Activated T-helper 1 cell treated with anti-CD3 and anti-CD28 coated beads, Interleukin-2, amount 50 U/mL, for 16 hours (primary cell): Measurements from ENCODE around the gene LAMC1.
"Not testable (repeated sequence)": the region's sequence is repeated elsewhere in the genome, so short reads cannot be mapped to it uniquely, and the experiment has no call there.

Experiments
- DNase-seq, 2 donors: peaks; one replicate each; pipeline ENCODE4 v3.0.0-alpha.2; 2020; ENCODE audit warnings: low read depth in 1 of 2, low spot score in 1 of 2

LAMC1 gene

DNA sequence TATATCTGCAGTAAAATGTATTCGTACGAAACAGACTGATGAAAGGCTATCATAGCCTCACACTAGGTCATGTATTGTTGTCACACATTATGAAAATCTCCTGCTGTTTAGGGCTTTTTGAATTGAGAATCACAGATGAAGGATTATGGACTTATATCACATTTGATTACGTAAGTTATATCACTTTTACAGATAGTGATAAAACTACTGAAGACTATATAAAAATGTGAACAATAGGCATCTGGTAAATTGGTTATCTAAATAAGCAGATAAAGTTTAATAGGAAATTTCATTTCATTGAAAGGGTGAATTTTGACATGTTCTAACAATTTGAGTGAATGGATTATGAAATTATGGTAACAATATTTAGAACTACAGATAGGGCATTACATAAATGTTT is 20.0 kb downstream of the LAMC1 start:
- no peak for DNase-seq

DNA sequence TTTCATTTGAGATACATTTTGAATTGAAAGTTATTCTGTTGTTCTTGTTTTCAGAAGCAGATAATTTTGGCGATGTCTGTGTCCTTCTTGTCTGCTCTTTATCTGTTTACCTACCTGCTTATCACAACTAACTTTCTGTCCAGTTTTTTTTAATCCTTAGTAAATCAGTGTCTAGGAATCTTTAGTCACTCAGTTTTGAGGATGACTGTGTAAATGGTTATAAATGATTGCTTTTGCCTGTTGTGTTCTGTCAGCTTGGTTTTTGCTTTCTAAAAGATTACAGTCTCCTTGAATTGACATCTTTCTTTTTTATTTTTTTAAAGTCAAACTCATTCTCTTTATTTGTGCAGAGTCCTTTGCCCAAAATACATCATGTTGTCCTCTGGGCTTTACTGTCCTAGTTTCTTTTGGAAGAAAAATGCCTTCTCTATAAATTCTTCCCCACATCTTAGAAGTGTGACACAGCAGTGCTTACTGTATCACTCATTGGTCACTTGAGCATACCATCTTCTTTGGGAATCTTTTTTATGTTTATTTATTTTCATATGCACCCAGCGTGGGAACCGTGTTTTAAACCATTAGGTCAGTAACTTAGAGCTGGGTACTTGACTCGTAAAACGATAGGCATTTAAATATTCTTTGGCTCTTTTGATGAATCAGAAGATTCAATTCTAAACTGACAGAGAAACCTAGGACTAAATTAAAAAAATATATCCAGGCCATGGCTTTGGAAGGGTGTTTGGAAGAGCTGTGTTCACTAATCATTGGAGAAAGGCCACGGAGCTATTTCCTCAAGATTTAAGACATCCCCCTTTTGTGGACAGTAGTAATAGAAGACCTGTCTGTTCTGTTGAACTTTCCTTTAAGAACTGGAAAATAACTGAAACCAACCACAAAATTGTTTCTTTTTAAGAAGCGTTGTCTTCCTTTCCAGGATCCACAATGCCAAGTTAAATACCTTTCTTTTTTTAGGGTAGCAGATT is 20.9 kb downstream of the LAMC1 start:
- DNase-seq: no peak

DNA sequence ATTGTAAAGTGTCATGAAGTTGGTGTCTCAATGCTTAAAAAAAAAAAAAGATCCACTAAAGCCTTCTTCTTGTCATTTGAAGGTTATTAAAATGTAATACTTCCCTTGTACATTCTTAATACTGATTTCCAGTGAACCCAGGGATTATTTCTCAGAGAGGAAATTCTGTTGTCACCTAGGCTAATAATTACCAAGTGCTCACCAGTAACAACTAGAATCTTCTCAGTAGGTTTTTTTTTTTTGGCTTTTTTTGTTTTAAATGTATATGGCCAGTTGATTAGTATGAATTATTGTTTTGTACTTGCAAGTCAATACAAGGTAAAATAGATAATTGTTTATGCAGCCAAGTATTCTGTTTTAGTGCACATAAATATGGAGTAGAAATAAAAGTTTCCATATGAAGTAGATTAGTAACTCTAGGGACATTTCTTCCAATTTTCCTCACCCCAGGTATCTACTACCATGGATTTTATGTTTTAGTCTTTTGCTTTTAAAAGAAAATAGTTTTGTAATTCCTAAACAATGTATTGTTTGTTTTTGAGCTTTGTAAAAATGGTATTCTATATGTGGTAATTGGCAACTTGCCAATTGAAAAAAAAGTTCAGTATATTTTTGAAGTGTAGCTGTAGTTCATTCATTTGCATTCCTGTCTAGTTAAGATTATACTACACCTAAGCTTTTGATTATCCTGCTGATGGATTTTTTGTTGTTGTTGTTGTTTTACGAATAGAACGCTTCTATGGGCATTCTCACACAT is 21.9 kb downstream of the LAMC1 start:
- no peak for DNase-seq

GRCh38 chr1:183048087-183049085 is 25.2 kb downstream of the LAMC1 start:
- no peak for DNase-seq

GRCh38 chr1:183051546-183051945 is 28.3 kb downstream of the LAMC1 start:
- DNase-seq: no peak

GRCh38 chr1:183052861-183053260 is 29.6 kb downstream of the LAMC1 start:
- DNase-seq: no peak

GRCh38 chr1:183058851-183059502 is 35.8 kb downstream of the LAMC1 start:
- no peak for DNase-seq

DNA sequence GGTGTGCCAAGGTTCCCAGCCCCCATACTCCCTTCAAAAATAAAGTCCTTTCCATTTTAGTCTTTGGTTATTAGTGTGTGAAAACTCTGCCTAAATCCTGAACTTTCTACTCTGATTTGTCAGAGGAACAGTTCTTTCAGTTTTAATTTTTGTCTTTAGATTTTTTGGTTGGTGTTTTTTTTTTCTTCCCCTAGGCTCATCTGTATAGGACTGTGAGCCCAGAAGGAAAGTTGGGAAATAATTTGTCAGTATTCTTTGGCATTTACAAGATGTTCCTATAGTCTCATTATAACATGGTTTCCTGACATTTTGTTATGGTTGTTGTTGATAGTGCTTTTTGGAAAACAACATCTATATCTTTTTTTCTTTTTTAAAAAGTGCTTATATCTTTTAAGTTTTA is 38.0 kb downstream of the LAMC1 start:
- DNase-seq: no peak

GRCh38 chr1:183063349-183063748 is 40.1 kb downstream of the LAMC1 start:
- no peak for DNase-seq

DNA sequence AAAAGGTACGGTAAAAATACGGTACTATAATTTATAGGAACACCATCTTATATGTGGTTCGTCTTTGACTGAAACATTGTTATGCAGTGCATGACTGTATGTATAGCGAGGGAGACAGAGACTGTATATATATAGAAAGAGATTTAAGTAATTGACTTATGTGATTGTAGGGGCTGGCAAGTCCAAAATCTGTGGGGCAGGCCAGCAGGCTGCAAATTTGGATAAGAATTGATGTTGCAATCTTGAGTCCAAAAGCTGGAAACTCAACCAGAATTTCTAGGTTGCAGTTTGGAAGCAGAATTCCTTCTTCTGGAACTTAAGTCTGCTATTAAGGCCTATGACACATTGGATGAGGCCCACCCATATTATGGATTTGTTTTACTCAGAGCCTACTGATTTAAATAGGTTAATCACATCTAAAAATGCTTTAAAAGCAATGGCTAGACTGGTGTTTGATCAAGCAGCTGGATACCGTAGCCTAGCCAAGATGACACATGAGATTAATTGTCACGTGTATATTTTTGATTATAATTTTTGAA is 42.0 kb downstream of the LAMC1 start:
- no peak for DNase-seq

DNA sequence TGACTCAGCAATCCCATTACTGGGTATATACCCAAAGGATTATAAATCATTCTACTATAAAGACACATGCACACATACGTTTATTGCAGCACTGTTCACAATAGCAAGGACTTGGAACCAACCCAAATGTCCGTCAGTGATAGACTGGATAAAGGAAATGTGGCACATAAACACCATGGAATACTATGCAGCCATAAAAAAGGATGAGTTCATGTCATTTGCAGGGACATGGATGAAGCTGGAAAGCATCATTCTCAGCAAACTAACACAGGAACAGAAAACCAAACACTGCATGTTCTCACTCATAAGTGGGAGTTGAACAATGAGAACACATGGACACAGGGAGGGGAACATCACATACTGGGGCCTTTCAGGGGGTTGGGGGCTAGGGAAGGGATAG is 43.2 kb downstream of the LAMC1 start:
- not testable (repeated sequence) for DNase-seq

GRCh38 chr1:183069562-183070216 is 46.5 kb downstream of the LAMC1 start:
- DNase-seq: no peak

DNA sequence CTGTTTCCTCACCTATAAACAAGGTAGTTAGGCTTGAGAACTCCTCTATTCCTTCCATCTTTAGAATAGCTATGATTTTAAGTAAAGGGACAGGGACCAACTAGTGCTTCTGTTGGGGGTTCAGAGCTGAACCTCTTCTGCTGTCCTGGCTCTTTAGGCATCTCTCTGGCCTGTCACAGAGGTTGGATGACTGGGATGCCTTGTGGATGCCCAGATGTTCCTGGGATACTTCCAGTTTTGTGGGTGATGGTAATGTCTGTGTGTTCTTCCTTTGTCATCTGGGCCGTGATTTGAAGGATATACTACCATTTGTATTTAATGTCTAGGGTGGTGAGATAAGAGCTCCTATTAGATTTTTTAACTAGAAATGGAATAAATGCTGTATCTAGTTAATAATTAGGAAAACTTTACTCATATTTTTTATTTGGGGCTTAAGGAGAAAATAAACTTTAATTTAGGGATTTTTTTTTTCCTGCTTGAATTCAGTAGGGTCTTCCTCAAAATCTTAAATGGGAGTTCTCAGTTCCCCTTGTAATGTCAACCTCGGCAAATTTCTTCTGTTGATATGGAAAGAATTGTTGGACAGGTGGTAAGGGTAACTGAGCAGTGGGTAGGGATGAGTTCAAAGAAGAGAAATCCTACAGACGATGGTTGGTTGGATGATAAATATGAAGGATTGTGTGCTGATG is 47.2 kb downstream of the LAMC1 start:
- DNase-seq: no peak

DNA sequence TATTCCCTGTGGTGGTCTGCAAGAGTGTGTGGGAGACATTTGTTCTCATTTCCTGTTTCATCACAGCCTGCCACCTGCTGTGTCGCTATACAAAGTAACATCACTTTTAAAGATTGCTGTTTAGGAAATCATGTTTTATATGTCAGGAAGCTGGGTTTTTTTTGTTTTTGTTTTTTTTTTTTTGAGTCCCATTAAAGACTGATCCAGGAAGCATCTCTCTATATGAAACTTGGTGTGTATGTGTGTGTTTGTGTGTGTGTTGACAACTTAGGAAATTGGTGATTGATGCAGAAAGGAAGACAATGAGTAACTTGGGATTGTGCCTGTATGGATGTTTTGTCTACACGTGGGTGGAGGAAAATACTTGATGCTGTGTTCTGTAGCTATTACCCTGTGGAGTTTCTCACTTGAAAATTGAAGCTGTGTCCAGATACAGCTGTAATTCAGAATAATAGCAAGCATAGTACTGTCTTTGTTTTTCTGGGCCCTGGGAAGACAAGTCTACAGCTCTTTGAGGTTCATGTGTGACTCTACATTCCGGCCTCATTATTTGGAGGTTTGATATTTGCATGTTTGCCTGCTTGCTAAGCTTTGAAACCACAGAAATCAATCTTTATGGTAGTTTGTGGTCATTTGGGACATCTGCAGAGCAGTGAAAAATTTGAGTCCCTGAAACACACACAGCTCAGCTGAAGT is 47.9 kb downstream of the LAMC1 start:
- DNase-seq: no peak

DNA sequence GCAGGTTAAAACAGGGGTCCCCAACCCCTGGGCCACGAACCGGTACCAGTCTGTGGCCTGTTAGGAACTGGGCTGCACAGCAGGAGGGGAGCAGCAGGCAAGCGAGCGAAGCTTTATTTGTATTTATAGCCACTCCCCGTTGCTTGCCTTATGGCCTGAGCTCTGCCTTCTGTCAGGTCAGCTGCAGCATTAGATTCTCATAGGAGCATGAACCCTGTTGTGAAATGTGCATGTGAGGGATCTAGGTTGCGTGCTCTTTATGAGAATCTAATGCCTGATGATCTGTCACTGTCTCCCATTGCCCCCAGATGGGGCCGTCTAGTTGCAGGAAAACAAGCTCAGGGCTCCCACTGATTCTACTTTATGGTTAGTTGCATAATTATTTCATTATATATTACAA is 49.4 kb downstream of the LAMC1 start:
- DNase-seq: not testable (repeated sequence)

GRCh38 chr1:183073320-183073719 is 50.1 kb downstream of the LAMC1 start:
- no peak for DNase-seq

DNA sequence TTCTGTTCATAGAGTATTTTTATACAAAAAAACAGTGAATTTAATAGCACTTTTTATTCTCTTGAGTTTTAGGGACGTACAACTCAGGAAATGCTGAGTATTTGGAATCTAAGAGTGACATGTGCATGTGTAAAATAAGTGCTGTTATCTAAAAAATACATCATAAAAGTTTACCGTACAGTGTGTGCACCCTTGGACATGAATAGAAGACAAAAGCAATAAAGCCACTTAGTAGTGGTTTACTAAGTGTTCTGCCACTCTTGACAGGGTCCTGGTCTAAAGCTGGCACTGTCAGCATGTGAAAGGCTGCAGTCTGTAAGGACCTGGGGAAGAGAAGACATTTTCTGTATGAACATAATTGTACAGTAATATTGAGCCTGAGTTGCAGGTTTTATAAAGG is 51.0 kb downstream of the LAMC1 start:
- no peak for DNase-seq

DNA sequence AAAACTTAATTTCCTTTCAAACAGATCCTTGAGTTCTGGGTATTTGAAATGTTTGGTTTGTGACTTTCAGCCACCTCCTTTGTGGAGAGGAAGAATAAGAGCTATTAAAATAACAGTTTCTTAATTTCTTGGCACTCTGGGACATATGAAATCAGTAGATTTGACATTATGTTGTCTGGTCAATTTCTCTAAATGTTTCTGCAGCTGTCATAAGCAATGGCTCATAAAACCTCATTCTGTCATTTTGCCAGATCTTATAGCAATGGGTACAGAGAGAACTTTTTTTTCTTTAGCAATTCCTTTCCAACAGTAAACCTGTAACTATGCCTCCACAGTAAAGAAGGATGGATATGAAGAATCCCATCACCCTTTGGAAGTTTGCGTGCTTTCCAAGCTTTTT is 52.6 kb downstream of the LAMC1 start:
- no peak for DNase-seq

- DNase-seq: no peak
These were observed 53.9 kb downstream of the LAMC1 start for GRCh38 chr1:183077097-183077496.
